ENCODE data around the gene UBA1.
A peak's percentile ranks its signal among the peaks of the same experiment; 100 is the strongest.
"Not testable (repeated sequence)": the region's sequence is repeated elsewhere in the genome, so short reads cannot be mapped to it uniquely, and the experiment has no call there.

Gene UBA1

DNA sequence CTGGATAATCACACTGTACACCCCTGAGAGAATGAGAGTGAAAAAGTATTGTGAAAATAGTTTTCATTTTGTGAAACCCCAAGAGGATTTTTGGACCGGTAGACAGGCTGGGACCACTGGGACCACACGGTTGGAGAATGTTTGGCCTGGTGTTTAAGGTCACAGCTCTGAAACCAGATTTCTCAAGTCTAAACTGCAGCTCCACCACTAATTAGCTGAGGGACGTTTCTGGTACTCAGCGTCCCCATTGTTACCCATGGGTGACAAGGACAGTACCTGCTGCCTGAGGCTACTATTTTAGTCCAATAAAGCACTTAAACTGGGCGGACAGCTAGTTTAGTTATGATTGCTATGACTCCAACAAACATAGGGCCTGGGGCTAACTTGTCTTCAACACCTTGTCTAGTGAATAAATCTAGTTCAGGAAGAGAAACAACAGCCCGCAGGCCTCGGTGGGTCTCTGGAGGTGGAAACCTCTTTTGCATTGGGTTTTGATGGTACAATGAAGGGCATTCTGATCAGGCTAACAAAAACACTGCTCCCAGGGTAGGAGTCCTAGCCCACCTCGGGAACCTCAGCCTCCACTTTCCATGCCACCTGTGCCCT, 38.7 kb downstream of the UBA1 start:
- no peak for DNase-seq

DNA sequence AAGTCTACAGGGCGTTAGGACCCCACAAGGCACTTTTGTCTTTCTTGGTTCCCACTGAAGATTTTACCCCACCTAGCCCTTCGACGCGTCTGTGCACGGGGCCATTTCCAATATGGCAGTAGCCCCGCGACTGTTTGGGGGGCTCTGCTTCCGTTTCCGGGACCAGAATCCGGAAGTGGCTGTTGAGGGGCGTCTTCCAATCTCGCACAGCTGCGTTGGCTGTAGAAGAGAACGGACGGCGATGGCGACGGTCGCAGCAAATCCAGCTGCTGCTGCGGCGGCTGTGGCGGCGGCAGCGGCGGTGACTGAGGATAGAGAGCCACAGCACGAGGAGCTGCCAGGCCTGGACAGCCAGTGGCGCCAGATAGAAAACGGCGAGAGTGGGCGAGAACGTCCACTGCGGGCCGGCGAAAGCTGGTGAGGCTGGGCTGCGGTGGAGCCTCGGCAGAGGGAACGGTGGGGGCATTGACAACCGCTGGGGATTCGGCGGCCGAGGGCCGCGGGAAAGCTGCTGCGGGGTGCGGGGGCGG, 39.2 kb downstream of the UBA1 start, which contains the start of gene USP11:
USP11 (plus strand) TSS at position 207 of the 530 bp plus-strand sequence; CDS start at position 242, 35 bp downstream.
- DNase-seq: peak; percentile 1

DNA sequence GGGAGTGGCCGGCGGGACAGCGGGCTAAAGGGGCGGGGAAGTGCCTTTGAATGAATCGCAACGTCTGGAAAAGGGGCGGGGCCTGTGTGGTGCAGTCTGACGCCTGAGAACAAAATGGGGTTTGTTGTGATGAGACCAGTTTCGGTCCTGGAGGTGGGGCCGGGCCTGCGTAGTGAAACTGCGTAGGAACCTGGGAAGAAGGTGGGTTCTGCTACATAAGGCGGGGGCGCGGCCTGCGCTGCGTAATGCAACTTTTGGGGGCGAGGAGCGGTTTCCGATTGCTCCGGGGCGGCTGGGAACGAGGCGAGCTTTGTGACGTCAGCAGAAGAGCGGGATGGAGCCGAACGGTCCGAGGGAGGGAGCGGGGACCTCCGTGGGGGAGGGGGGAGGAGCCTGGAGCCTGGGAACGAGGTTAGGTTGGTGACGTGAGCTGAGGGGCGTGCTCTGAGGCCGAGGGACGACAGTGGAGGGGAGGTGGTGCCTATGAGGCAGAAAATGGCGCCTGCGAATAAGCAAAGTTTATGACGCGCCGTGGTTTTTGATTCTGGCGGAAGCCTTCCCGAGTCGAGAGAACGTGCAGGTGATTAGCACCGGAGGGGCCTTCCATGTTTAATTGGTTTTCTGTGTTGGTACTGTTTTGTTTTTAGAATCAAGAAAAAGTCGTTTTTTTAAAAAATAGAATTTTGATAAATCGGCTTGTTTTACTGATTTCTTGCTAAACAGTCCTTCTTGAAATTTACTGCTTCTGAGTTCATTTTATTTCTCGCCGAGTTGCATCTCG, 39.9 kb downstream of the UBA1 start:
- DNase-seq: peak; percentile 74

DNA sequence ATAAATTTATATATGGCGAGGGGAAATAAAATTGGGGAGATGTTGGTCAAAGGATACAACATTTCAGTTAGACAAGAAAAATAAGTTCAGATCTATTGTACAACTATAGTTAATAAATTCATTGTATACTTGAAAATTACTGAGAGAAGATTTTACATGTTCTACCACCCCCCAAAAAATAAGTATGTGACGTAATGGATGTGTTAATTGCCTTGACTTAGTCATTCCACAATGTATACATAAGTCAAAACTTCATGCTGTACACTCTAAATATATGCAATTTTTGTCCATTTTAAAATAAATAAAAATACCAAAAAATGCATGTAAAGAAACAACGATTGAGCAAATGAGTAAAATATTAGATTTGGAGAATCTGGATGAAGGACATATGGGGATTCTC, 41.0 kb downstream of the UBA1 start:
- no peak for DNase-seq

DNA sequence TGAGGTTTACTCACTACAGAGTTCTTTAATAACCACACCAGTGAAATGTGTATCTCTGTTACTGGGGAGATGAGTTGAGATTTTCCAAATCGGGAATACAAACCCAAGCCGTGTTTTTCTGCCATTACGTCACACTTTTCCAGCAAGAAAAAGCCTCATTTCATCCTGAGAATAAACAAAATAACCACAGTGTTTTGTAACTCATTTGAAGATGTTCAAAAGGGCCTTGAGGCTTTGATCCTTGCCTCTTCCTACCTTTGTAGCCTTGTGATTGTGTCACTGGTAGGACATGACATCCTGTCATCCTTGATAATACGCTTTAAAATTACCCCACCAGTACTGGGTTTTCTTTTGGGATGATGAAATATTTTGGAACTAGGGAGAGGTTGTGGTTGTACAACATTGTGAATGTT, 42.1 kb downstream of the UBA1 start:
- DNase-seq: no peak

DNA sequence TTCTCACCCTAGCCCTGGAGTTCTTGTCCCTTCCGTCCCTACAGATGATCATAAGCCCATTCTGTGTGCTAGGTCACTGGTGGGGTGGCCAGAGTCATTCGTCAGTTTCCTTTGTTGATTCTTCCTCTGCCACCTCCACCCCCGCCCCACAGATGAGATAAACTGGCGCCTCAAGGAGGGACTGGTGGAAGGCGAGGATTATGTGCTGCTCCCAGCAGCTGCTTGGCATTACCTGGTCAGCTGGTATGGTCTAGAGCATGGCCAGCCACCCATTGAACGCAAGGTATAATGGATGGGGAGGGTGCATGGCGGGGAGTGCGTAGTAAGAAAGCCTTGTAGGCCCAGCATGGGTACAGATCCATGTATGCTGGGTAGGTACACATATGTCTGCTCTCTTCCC, 45.6 kb downstream of the UBA1 start:
- no peak for DNase-seq

DNA sequence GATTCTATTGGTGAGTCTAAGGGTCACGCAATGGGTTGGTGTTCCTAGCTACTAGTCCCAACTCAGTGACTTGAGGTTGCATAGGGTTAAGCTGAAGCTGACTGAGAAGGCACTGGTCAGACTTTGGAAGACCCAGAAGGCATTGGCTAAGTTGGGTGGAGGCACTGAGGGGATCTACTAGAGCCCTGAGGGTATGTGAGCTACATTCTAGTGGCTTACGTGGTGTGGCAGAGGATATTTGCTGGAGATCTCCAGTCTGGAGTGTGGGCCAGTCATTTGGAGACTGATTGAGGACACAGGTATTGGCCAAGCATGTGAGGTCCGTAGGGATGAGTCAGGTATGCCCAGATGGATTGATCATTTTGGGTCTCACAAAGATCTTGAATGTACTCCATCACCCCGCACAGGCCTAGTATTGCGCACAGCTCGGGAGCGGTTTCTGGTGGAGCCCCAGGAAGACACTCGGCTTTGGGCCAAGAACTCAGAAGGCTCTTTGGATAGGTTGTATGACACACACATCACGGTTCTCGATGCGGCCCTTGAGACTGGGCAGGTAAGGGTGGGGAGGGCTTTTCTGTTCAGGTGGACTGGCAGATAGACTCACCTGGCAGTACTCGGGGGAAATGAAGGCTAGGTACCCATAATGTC, 46.4 kb downstream of the UBA1 start:
- DNase-seq: no peak

DNA sequence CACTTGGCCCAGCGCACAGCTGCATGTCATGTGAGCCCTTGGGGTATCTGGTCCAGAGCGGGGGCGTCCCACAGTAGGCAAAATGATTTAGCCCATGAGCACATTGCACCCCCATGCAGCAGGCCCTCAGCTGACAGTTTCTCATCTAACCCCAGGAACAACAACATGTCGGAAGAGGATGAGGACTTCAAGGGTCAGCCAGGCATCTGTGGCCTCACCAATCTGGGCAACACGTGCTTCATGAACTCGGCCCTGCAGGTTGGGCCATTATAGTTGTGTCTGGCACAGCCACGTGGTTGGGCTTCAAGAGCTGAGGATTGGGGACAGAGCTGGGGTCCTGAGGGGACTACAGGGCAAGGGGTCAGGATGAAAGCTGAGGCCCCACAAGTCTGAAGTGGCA, 47.0 kb downstream of the UBA1 start:
- DNase-seq: no peak

DNA sequence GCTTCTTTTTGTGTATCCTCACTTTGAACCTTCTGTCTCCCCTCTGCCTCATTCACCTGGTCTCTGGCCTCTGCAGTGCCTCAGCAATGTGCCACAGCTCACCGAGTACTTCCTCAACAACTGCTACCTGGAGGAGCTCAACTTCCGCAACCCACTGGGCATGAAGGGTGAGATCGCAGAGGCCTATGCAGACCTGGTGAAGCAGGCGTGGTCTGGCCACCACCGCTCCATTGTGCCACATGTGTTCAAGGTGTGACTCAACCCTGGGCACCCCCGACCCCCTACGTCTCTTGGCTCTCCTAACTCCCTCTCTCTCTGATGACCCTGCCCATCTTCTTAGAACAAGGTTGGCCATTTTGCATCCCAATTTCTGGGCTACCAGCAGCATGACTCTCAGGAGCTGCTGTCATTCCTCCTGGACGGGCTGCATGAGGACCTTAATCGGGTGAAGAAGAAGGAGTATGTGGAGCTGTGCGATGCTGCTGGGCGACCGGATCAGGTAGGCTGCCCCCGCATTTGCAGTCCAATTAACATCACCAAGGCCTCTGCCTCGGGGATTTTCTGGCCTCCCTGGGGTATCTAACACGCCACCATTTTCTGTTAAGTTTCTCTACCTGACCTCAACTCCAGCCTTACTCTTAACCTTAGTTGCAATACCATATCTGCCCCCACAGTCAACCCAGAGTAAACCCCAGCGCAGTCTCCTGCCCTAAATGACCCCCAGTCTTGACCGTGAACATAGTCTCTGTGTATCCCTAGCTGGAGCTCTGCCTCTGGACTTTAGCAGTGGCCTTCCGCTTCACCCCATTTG, 47.8 kb downstream of the UBA1 start:
- DNase-seq: no peak

DNA sequence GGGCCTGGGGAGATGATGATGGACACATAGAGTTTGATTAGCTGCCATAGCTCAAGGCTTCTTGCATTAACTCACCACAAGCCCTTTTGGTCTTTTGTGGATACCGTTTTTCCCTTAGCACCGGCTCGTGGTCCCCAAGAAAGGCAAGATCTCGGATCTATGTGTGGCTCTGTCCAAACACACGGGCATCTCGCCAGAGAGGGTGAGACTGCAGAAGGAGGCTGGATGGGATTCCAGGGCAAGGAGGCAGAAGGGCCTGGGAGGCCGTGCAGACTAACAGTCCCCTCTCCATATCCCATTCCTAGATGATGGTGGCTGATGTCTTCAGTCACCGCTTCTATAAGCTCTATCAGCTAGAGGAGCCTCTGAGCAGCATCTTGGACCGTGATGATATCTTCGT, 48.7 kb downstream of the UBA1 start:
- DNase-seq: no peak

DNA sequence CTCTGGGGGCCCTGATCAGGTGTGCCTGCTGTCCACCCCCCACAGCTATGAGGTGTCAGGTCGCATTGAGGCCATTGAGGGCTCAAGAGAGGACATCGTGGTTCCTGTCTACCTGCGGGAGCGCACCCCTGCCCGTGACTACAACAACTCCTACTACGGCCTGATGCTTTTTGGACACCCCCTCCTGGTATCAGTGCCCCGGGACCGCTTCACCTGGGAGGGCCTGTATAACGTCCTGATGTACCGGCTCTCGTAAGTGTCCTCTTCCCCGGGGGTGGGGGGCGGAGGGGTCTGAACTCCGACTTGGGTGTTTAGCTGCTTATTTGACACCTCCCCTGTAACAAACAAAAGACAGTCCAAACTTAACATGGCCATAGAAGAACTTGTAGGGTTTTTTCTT, 49.7 kb downstream of the UBA1 start:
- DNase-seq: no peak

DNA sequence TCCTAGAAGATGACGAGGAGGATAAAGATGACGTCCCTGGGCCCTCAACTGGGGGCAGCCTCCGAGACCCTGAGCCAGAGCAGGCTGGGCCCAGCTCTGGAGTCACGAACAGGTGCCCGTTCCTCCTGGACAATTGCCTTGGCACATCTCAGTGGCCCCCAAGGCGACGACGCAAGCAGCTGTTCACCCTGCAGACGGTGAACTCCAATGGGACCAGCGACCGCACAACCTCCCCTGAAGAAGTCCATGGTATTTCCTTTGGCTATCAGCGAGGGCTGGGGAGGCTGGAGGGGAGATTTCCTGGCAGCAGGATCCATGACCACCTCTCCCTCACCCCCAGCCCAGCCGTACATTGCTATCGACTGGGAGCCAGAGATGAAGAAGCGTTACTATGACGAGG, 51.0 kb downstream of the UBA1 start:
- DNase-seq: no peak

DNA sequence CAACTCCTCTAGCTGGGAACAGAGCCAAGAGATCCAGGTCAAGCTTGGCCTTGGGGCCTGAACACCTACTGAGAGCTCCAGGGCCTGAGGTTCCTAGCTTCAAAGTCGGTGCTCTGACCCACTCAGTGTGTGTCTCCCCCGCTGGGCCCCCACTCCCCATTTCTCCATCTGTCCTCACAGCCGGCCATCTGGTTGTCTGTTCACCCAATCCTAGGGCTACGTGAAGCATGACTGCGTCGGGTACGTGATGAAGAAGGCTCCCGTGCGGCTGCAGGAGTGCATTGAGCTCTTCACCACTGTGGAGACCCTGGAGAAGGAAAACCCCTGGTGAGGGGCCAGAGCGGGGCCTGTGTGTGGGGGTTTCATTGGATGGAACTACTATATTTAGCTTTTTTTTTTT, 51.5 kb downstream of the UBA1 start:
- no peak for DNase-seq

DNA sequence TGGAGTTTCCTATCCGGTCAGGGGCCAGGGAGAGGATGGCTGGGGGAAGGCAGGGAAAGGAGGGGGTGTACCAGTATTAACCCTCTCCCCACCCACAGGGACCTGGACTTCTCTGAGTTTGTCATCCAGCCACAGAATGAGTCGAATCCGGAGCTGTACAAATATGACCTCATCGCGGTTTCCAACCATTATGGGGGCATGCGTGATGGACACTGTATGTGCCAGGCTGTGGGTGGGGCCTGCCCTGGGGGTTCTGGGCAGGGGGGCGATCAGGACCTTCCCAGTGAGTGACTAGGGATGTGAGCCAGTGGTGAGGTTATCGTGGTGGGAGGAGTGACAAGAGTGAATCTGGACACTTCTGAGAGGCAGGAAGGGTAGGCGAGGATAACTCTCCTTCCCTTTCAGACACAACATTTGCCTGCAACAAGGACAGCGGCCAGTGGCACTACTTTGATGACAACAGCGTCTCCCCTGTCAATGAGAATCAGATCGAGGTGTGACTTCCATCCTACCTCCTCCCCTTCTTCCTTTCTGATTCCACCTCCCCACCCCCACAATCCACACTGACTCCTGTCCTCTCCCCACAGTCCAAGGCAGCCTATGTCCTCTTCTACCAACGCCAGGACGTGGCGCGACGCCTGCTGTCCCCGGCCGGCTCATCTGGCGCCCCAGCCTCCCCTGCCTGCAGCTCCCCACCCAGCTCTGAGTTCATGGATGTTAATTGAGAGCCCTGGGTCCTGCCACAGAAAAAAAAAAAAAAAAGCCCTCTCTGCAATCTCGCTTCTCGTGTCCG, 53.8 kb downstream of the UBA1 start:
- DNase-seq: no peak

DNA sequence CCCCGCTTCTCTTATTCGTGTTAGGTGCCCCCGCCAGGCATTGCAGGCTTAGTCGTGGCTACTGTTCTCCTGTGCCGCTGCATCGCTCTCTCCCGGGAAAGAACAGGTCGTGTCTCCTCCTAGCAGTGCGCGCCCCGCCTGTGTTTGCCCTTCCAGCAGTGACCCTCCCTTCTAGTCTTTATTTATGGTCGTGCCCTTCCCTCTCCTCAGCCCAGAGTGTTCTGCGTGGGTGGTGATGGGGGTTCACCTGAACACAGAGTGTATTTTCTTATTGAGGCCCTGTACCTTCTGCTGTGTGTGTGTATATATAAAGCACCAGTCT, 54.3 kb downstream of the UBA1 start:
- DNase-seq: no peak

DNA sequence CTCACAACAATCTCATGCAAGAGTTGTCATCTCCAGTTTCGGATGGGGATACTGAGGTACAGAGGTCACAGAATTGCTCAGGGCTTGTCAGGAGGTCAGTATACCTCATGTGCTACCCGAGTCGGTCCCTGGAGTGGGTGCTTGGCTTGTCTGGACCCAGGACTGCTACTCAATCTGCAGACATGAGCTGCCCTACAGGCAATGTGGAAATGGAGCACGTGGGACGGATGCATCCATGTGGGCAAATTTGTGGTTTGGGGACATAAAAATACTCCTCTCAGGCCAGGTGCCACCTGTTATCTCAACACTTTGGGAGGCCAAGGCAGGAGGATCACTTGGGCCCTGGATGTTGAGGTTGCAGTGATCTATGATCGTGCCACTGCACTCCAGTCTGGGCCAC, 54.9 kb downstream of the UBA1 start:
- no peak for DNase-seq

DNA sequence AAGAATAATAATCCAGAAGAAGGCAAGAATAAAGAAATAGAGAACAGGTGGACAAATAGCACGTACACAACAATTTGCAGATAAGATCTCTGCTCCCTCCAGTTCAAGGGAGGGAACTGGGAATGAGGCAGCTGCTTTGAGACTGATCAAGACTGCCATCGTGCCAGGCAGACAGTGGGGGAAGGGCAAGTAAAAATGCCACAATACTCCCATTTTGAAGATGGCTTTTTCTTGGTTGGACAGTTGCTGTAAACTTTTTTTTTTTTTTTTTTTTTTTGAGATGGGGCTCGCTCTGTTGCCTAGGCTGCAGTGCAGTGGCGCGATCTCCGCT, 56.4 kb downstream of the UBA1 start:
- no peak for DNase-seq

DNA sequence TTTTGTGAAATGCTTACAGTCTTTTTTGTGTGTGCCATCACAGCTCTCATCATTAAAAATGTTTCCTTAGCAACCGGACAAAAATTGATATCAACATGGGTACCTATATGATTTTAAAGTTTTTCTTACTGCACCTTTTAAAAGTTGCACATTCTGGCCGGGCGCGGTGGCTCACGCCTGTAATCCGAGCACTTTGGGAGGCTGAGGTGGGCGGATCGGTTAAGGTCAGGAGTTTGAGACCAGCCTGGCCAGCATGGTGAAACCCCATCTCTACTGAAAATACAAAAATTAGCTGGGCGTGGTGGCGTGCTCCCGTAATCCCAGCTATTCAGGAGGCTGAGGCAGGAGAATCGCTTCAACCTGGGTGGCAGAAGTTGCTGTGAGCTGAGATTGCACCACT, 64.0 kb downstream of the UBA1 start:
- not testable (repeated sequence) for DNase-seq

Measured in SHP77 treated with DMSO at 0.1 percent for 48 hours (cell line).